Cardiac fibroblast (primary cell): ENCODE measurements around the gene SNX13.

Source experiments
- DNase-seq, 2 donors: peaks; one replicate each; pipeline versions ENCODE4 v3.0.0 to v3.0.0-alpha.2; 2010; ENCODE audit warnings: low read depth in 2 of 2
- H3K4me3 ChIP-seq, 2 donors: replicated peaks in 1 of 2; 1 replicate in 1 of 2; 2 replicates in 1 of 2; pipeline ENCODE4 v1.5.1; 2011; ENCODE audit warnings: low read depth in 2 of 2, low read length in 2 of 2, mild to moderate bottlenecking in 2 of 2, moderate library complexity in 1 of 2
- CTCF ChIP-seq: IDR thresholded peaks from one replicate; pipeline ENCODE4 v1.5.1; 2011; ENCODE audit warnings: low read depth, mild to moderate bottlenecking, low read length, inconsistent platforms

Gene SNX13

DNA sequence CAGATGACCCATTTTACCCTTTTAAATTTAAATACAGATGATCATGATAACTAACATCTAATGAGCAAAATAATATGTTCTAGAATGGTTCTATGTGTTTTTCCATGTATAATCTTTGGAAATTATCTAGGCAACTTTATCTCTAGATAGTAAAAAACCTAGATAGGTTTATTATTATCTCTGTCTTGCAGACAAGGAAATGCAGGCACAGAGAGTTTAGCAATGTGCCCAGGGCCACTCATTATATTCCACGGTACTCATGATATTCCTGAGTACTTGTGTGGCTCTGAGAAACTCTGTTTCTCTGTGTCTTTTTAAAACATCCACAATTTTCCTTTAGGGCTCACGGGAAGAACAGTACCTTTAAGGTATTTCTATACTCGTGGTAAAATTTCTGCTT, 26.4 kb upstream of the SNX13 start:
- DNase-seq = no peak
- TF ChIP-seq CTCF = no peak

DNA sequence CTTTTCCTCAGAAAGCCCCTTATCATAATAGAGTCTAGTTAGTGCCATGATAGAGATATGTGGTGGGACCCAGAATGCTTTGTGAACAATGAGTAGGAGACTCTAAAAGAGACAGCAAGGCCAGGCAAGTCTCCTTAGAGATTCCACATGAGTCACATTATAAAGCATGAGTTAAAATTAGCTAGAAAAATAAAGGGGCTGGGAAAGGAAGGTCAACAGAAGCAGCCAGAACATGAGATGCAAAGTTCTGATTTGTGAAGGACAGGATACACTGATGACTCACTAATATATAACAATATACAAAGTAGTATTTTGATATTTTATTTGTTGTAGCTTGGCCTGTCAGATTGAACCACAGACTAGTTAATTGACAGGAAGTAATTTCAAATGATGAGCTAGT, 25.3 kb upstream of the SNX13 start:
- peak; percentile 16 to 72 for DNase-seq
- no peak for TF ChIP-seq CTCF
- H3K4me3 ChIP-seq = no peak overlapping the region

More for the DNA sequence above, 26.4 kb upstream of the SNX13 start:
- no peak overlapping the region for H3K4me3 ChIP-seq

DNA sequence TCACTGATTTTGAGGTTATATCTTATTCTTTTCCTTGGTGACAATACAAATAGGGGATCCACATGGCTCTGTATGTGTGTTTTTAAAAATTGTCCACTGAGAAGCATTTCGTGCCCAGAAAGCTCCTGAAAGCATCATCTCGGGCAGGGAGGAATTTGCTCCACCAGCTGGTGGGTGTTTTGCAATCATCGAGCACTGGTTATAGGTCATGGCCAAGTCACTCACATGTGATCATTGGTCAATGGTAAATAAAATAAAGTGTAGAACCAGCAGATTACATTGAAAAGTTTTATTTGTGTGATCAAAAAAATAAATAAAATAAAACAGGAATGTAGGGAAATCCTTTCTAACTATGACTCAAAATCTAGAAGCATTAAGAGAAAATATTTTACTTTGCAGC, 23.0 kb upstream of the SNX13 start:
- no peak for TF ChIP-seq CTCF
- DNase-seq = peak; percentile 41 to 72
- H3K4me3 ChIP-seq = no peak overlapping the region

GRCh38 chr7:17962652-17963051, 22.4 kb upstream of the SNX13 start:
- no peak for DNase-seq
- no peak for TF ChIP-seq CTCF
- no peak overlapping the region for H3K4me3 ChIP-seq

- no peak for TF ChIP-seq CTCF
- DNase-seq = no peak
Observed at GRCh38 chr7:17957871-17958270, 17.6 kb upstream of the SNX13 start.

DNA sequence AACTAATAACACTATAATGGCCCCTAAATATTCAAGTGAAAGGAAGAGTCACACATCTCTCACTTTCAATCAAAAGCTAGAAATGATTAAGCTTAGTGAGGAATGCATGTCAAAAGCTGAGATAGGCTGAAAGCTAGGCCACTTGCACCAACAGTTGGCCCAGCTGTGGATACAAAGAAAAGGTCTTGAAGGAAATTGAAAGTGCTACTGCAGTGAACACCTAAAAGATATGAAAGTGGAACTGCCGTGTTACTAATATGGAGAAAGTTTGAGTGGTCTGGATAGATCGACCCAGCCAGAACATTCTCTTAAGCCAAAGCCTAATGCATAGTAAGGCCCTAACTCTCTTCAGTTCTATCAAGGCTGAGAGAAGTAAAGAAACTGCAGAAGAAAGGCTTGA, 12.1 kb upstream of the SNX13 start:
- TF ChIP-seq CTCF = no peak
- no peak for DNase-seq
- H3K4me3 ChIP-seq = no peak overlapping the region

More at GRCh38 chr7:17957871-17958270, 17.6 kb upstream of the SNX13 start:
- no peak overlapping the region for H3K4me3 ChIP-seq

GRCh38 chr7:17951742-17952254, 11.5 kb upstream of the SNX13 start:
- no peak overlapping the region for H3K4me3 ChIP-seq
- TF ChIP-seq CTCF = no peak
- no peak for DNase-seq
